ENCODE data around the gene PDXK. TPM values are rescaled to one million over a fixed set of nuclear protein-coding genes. Genes with fewer than 3 reads are reported as not detected.

The PDXK gene
- total RNA-seq, 1 experiment from 2014 or later: 276 TPM

DNA sequence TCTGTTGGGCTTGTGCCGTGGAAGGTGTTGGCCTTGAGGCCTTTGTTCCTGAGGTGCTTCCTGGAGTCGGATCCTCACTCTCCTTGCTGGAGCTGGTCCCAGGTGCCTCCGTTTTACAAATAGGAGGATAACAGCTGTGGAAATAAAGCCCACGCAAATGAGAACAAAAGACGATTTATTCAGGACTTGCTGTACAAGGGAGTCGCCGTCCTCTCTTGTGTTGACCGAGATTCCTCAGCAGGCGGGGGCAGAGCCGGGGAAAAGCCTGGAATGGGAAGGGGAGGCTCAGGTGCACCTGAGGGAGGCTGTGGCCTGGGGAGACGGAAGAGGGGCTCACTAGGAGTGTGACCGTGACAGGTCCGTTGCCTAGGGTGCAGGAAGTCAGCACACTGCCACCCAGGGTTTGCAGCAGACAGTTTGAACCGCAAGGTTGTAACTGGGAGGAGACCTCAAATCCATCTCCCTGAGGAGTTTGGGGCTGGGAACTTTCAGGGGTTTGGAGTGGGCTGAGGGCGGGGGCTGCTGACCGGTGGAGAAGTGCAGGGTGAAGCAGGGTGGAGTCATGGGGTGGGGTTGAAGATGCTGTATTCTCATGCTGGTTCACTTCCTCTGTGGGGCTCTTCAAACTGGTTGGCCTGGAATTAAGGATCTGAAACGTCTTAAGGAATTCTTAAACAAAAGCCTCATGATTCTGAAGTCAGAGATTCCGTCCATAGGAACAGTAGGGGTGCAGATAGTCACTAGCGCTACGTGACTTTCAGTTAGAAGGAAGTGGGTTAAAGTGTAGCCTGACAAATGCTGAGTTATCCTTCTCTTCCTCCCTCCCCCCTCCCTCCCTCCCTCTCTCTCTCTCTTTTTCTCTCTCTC is 59.8 kb downstream of the PDXK start:
- POLR2A ChIA-PET: no interaction called here

GRCh38 chr21:43779660-43780059 is 60.7 kb downstream of the PDXK start:
- H3K27ac Mint-ChIP-seq (ENCODE audit: unreplicated experiment): no peak overlapping the region
- peaks cover 17% of the 10 kb centered on the region for H3K4me1 ChIP-seq
- peaks cover 10% of the 10 kb centered on the region for H3K4me1 Mint-ChIP-seq (ENCODE audit: low read depth, unreplicated experiment)
- no peaks in the 10 kb centered on the region for H3K9me3 ChIP-seq
- no peak overlapping the region for H3K4me3 ChIP-seq (ENCODE audit: low read depth, low read length)
- ChIA-PET POLR2A (no interaction called here), CTCF (no interaction called here)
- no peak for DNase-seq
- H3K27me3 ChIP-seq (replicated peaks; ENCODE audit: control insufficient read depth, insufficient read depth, low read length): no peaks in the 10 kb centered on the region
- no TSS peak for BruUV-seq (replicated peaks)
- H3K27me3 Mint-ChIP-seq (ENCODE audit: insufficient read depth, unreplicated experiment): no peaks in the 10 kb centered on the region
- H3K36me3 Mint-ChIP-seq (ENCODE audit: insufficient read depth, unreplicated experiment): peaks cover 11% of the 10 kb centered on the region
- H3K36me3 ChIP-seq (ENCODE audit: control insufficient read depth, insufficient read depth, low read length): no peaks in the 10 kb centered on the region
- intact Hi-C loops (cut with micrococcal nuclease; ENCODE audit: unreplicated experiment): no loop called here
- no peak overlapping the region for H3K4me3 Mint-ChIP-seq (ENCODE audit: unreplicated experiment)
- no peaks in the 10 kb centered on the region for H3K9me3 Mint-ChIP-seq (ENCODE audit: unreplicated experiment)
- no peak for TF ChIP-seq CTCF (IDR thresholded peaks at IDR 0.05; ENCODE audit: insufficient read depth in 1 of 2, low read depth in 1 of 2, low read length in 1 of 2, severe bottlenecking in 1 of 2, unreplicated experiment in 1 of 2)

More for the DNA sequence above, 59.8 kb downstream of the PDXK start:
- Mint-ChIP-seq H3K36me3 (ENCODE audit: insufficient read depth, unreplicated experiment) (peaks cover 20% of the 10 kb centered on the region), H3K9me3 (ENCODE audit: unreplicated experiment) (no peaks in the 10 kb centered on the region), H3K4me1 (ENCODE audit: low read depth, unreplicated experiment) (peaks cover 7% of the 10 kb centered on the region), H3K4me3 (ENCODE audit: unreplicated experiment) (no peak overlapping the region), H3K27me3 (ENCODE audit: insufficient read depth, unreplicated experiment) (no peaks in the 10 kb centered on the region), H3K27ac (ENCODE audit: unreplicated experiment) (peak overlapping the region; percentile 49)
- TF ChIP-seq CTCF (IDR thresholded peaks at IDR 0.05; ENCODE audit: insufficient read depth in 1 of 2, low read depth in 1 of 2, low read length in 1 of 2, severe bottlenecking in 1 of 2, unreplicated experiment in 1 of 2): no peak
- CTCF ChIA-PET: no interaction called here
- no peaks in the 10 kb centered on the region for H3K27me3 ChIP-seq (replicated peaks; ENCODE audit: control insufficient read depth, insufficient read depth, low read length)
- no peak for DNase-seq
- no TSS peak for BruUV-seq (replicated peaks)
- intact Hi-C loops (cut with micrococcal nuclease; ENCODE audit: unreplicated experiment): no loop called here
- H3K36me3 ChIP-seq (ENCODE audit: control insufficient read depth, insufficient read depth, low read length): peaks cover 2% of the 10 kb centered on the region
- no peaks in the 10 kb centered on the region for H3K9me3 ChIP-seq
- H3K4me3 ChIP-seq (ENCODE audit: low read depth, low read length): no peak overlapping the region
- H3K4me1 ChIP-seq: peaks cover 17% of the 10 kb centered on the region

DNA sequence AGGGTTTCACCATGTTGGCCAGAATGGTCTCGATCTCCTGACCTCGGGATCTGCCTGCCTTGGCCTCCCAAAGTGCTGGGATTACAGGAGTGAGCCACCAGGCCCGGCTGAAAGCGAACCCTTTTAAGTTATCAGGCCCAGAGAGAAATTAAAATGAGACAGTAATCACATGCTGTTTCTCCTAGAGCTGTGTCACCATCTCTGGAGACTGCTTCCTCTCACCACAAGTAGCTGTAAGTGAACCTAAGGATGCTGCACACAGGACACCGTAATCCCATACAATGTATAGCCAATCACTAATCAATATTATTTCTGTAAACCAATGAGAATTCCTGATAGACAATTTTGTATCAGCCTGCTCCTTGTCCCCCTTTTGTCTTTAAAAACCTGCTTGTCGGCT is 62.9 kb downstream of the PDXK start:
- intact Hi-C loops (cut with micrococcal nuclease; ENCODE audit: unreplicated experiment): no loop called here
- CTCF ChIA-PET: no interaction called here

More for the DNA sequence above, 62.9 kb downstream of the PDXK start:
- no peaks in the 10 kb centered on the region for H3K9me3 Mint-ChIP-seq (ENCODE audit: unreplicated experiment)
- Histone ChIP-seq H3K36me3 (ENCODE audit: control insufficient read depth, insufficient read depth, low read length) (no peaks in the 10 kb centered on the region), H3K27me3 (replicated peaks; ENCODE audit: control insufficient read depth, insufficient read depth, low read length) (no peaks in the 10 kb centered on the region), H3K4me1 (peaks cover 17% of the 10 kb centered on the region), H3K9me3 (no peaks in the 10 kb centered on the region), H3K4me3 (ENCODE audit: low read depth, low read length) (no peak overlapping the region)
- H3K4me1 Mint-ChIP-seq (ENCODE audit: low read depth, unreplicated experiment): peaks cover 10% of the 10 kb centered on the region
- POLR2A ChIA-PET: no interaction called here
- H3K27me3 Mint-ChIP-seq (ENCODE audit: insufficient read depth, unreplicated experiment): no peaks in the 10 kb centered on the region
- no peak overlapping the region for H3K27ac Mint-ChIP-seq (ENCODE audit: unreplicated experiment)
- TF ChIP-seq CTCF (IDR thresholded peaks at IDR 0.05; ENCODE audit: insufficient read depth in 1 of 2, low read depth in 1 of 2, low read length in 1 of 2, severe bottlenecking in 1 of 2, unreplicated experiment in 1 of 2): no peak
- no TSS peak for BruUV-seq (replicated peaks)
- H3K36me3 Mint-ChIP-seq (ENCODE audit: insufficient read depth, unreplicated experiment): no peaks in the 10 kb centered on the region
- DNase-seq: no peak
- no peak overlapping the region for H3K4me3 Mint-ChIP-seq (ENCODE audit: unreplicated experiment)

All from Caco-2 (cell line).